ENCODE measurements around the gene ADGRG6.

The ADGRG6 gene

GRCh38 chr6:142322504-142323198, 20.8 kb downstream of the ADGRG6 start:
- Histone ChIP-seq H2AFZ (ENCODE audit: low read depth, low read length, severe bottlenecking) (no peak overlapping the region), H3K4me3 (ENCODE audit: insufficient read depth, low read length, poor library complexity, severe bottlenecking) (no peak overlapping the region), H3K27ac (ENCODE audit: low read depth, low read length) (no peak overlapping the region), H3K9me2 (replicated peaks; ENCODE audit: insufficient read depth, low read length) (no peaks in the 10 kb centered on the region), H3K9me3 (ENCODE audit: insufficient read depth, low read length) (no peaks in the 10 kb centered on the region), H3F3A (ENCODE audit: insufficient read depth) (no peaks in the 10 kb centered on the region), H3K79me2 (ENCODE audit: insufficient read depth, low read length) (no peaks in the 10 kb centered on the region), H3K4me2 (ENCODE audit: low read depth, low read length, poor library complexity, severe bottlenecking) (no peak overlapping the region), H3K27me3 (ENCODE audit: low read length) (no peaks in the 10 kb centered on the region), H4K20me1 (ENCODE audit: low read depth, low read length) (no peaks in the 10 kb centered on the region), H3K36me3 (ENCODE audit: low read length) (no peaks in the 10 kb centered on the region), H3K9ac (ENCODE audit: low read length) (no peak overlapping the region)
- TF ChIP-seq CTCF (IDR thresholded peaks at IDR 0.05; ENCODE audit: insufficient read depth, low read length, poor library complexity, severe bottlenecking), result no peak
- no peak for TF ChIP-seq EZH2phosphoT487 (conservative IDR thresholded peaks at IDR 0.05; ENCODE audit: low read length)

GRCh38 chr6:142323377-142323776, 21.6 kb downstream of the ADGRG6 start:
- H3K36me3 ChIP-seq (ENCODE audit: low read length), result no peaks in the 10 kb centered on the region
- H2AFZ ChIP-seq (ENCODE audit: low read depth, low read length, severe bottlenecking), result no peak overlapping the region
- no peak overlapping the region for H3K9ac ChIP-seq (ENCODE audit: low read length)
- H3K27me3 ChIP-seq (ENCODE audit: low read length), result no peaks in the 10 kb centered on the region
- no peaks in the 10 kb centered on the region for H3K9me3 ChIP-seq (ENCODE audit: insufficient read depth, low read length)
- H3K9me2 ChIP-seq (replicated peaks; ENCODE audit: insufficient read depth, low read length), result no peaks in the 10 kb centered on the region
- TF ChIP-seq CTCF (IDR thresholded peaks at IDR 0.05; ENCODE audit: insufficient read depth, low read length, poor library complexity, severe bottlenecking) (no peak), EZH2phosphoT487 (conservative IDR thresholded peaks at IDR 0.05; ENCODE audit: low read length) (no peak)
- H3K27ac ChIP-seq (ENCODE audit: low read depth, low read length), result no peak overlapping the region
- H3F3A ChIP-seq (ENCODE audit: insufficient read depth), result no peaks in the 10 kb centered on the region
- H4K20me1 ChIP-seq (ENCODE audit: low read depth, low read length), result no peaks in the 10 kb centered on the region
- no peaks in the 10 kb centered on the region for H3K79me2 ChIP-seq (ENCODE audit: insufficient read depth, low read length)
- no peak overlapping the region for H3K4me3 ChIP-seq (ENCODE audit: insufficient read depth, low read length, poor library complexity, severe bottlenecking)
- no peak overlapping the region for H3K4me2 ChIP-seq (ENCODE audit: low read depth, low read length, poor library complexity, severe bottlenecking)

- Histone ChIP-seq H3K36me3 (ENCODE audit: low read length) (no peaks in the 10 kb centered on the region), H3K4me2 (ENCODE audit: low read depth, low read length, poor library complexity, severe bottlenecking) (no peak overlapping the region), H3K27me3 (ENCODE audit: low read length) (no peaks in the 10 kb centered on the region), H3K9me2 (replicated peaks; ENCODE audit: insufficient read depth, low read length) (no peaks in the 10 kb centered on the region), H2AFZ (ENCODE audit: low read depth, low read length, severe bottlenecking) (no peak overlapping the region), H3F3A (ENCODE audit: insufficient read depth) (no peaks in the 10 kb centered on the region), H4K20me1 (ENCODE audit: low read depth, low read length) (no peaks in the 10 kb centered on the region), H3K4me3 (ENCODE audit: insufficient read depth, low read length, poor library complexity, severe bottlenecking) (no peak overlapping the region), H3K9ac (ENCODE audit: low read length) (no peak overlapping the region), H3K27ac (ENCODE audit: low read depth, low read length) (no peak overlapping the region), H3K9me3 (ENCODE audit: insufficient read depth, low read length) (no peaks in the 10 kb centered on the region), H3K79me2 (ENCODE audit: insufficient read depth, low read length) (no peaks in the 10 kb centered on the region)
- TF ChIP-seq CTCF (IDR thresholded peaks at IDR 0.05; ENCODE audit: insufficient read depth, low read length, poor library complexity, severe bottlenecking), result no peak
- TF ChIP-seq EZH2phosphoT487 (conservative IDR thresholded peaks at IDR 0.05; ENCODE audit: low read length), result no peak
These were observed 22.3 kb downstream of the ADGRG6 start for GRCh38 chr6:142324111-142324510.
